ENCODE results near the gene RPL31.

Gene RPL31

DNA sequence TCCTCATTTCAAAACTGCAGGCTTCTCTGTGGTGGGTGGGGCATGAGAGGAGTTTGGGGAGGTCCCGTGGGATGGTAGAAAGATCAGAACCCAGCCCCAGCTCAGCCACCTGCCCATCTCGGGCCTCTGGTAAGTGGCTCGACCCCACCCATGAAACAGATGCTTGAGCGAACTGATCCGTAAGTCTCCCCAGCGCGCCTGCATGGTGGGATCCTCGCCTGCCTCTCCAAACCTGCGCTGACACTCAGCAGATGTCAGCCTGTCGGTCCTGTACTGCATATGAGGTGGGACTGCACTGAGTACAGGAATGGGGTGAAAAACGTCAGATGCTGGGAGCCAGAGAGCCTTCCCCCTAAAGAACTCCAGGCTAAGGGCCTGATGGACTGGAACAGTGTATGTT, 15.9 kb upstream of the RPL31 start:
- Histone ChIP-seq H3K36me3 (ENCODE audit: control insufficient read depth, insufficient read depth, low read length) (no peaks in the 10 kb centered on the region), H3K4me3 (ENCODE audit: extremely low read depth, insufficient read depth, low read length, poor library complexity, severe bottlenecking) (no peak overlapping the region), H3K27ac (ENCODE audit: low read depth, low read length, severe bottlenecking) (no peak overlapping the region), H3K4me1 (ENCODE audit: control insufficient read depth, insufficient read depth, low read length, poor library complexity, severe bottlenecking) (peaks cover 13% of the 10 kb centered on the region), H3K9me3 (ENCODE audit: control insufficient read depth, low read length) (no peaks in the 10 kb centered on the region)
- 91 to 92% methylated on average over 10 to 11 of the region's 11 CpGs for WGBS, 2 experiments (ENCODE audit: insufficient coverage in 2 of 2)

GRCh38 chr2:100987536-100987935, 14.6 kb upstream of the RPL31 start:
- no peaks in the 10 kb centered on the region for H3K36me3 ChIP-seq (ENCODE audit: control insufficient read depth, insufficient read depth, low read length)
- no peaks in the 10 kb centered on the region for H3K9me3 ChIP-seq (ENCODE audit: control insufficient read depth, low read length)
- no peak overlapping the region for H3K27ac ChIP-seq (ENCODE audit: low read depth, low read length, severe bottlenecking)
- WGBS, 2 experiments (ENCODE audit: insufficient coverage in 2 of 2): 92 to 96% methylated on average over 3 of the region's 3 CpGs
- peaks cover 13% of the 10 kb centered on the region for H3K4me1 ChIP-seq (ENCODE audit: control insufficient read depth, insufficient read depth, low read length, poor library complexity, severe bottlenecking)
- H3K4me3 ChIP-seq (ENCODE audit: extremely low read depth, insufficient read depth, low read length, poor library complexity, severe bottlenecking): no peak overlapping the region

GRCh38 chr2:100987974-100988373, 14.1 kb upstream of the RPL31 start:
- no peak overlapping the region for H3K27ac ChIP-seq (ENCODE audit: low read depth, low read length, severe bottlenecking)
- WGBS, 2 experiments (ENCODE audit: insufficient coverage in 2 of 2): 94 to 95% methylated on average over 4 of the region's 4 CpGs
- H3K36me3 ChIP-seq (ENCODE audit: control insufficient read depth, insufficient read depth, low read length): no peaks in the 10 kb centered on the region
- no peak overlapping the region for H3K4me3 ChIP-seq (ENCODE audit: extremely low read depth, insufficient read depth, low read length, poor library complexity, severe bottlenecking)
- no peaks in the 10 kb centered on the region for H3K9me3 ChIP-seq (ENCODE audit: control insufficient read depth, low read length)
- peaks cover 11% of the 10 kb centered on the region for H3K4me1 ChIP-seq (ENCODE audit: control insufficient read depth, insufficient read depth, low read length, poor library complexity, severe bottlenecking)

GRCh38 chr2:100988630-100989417, 13.3 kb upstream of the RPL31 start:
- no peak overlapping the region for H3K27ac ChIP-seq (ENCODE audit: low read depth, low read length, severe bottlenecking)

GRCh38 chr2:100989666-100990065, 12.4 kb upstream of the RPL31 start:
- Histone ChIP-seq H3K4me1 (ENCODE audit: control insufficient read depth, insufficient read depth, low read length, poor library complexity, severe bottlenecking) (no peaks in the 10 kb centered on the region), H3K27ac (ENCODE audit: low read depth, low read length, severe bottlenecking) (no peak overlapping the region), H3K9me3 (ENCODE audit: control insufficient read depth, low read length) (no peaks in the 10 kb centered on the region), H3K4me3 (ENCODE audit: extremely low read depth, insufficient read depth, low read length, poor library complexity, severe bottlenecking) (no peak overlapping the region), H3K36me3 (ENCODE audit: control insufficient read depth, insufficient read depth, low read length) (no peaks in the 10 kb centered on the region)
- 89 to 92% methylated on average over 3 of the region's 3 CpGs for WGBS, 2 experiments (ENCODE audit: insufficient coverage in 2 of 2)

More at GRCh38 chr2:100988630-100989417, 13.3 kb upstream of the RPL31 start:
- Histone ChIP-seq H3K36me3 (ENCODE audit: control insufficient read depth, insufficient read depth, low read length) (no peaks in the 10 kb centered on the region), H3K4me3 (ENCODE audit: extremely low read depth, insufficient read depth, low read length, poor library complexity, severe bottlenecking) (no peak overlapping the region), H3K4me1 (ENCODE audit: control insufficient read depth, insufficient read depth, low read length, poor library complexity, severe bottlenecking) (peaks cover 7% of the 10 kb centered on the region), H3K9me3 (ENCODE audit: control insufficient read depth, low read length) (no peaks in the 10 kb centered on the region)
- 79 to 100% methylated on average over 2 to 3 of the region's 8 CpGs for WGBS, 2 experiments (ENCODE audit: insufficient coverage in 2 of 2)

DNA sequence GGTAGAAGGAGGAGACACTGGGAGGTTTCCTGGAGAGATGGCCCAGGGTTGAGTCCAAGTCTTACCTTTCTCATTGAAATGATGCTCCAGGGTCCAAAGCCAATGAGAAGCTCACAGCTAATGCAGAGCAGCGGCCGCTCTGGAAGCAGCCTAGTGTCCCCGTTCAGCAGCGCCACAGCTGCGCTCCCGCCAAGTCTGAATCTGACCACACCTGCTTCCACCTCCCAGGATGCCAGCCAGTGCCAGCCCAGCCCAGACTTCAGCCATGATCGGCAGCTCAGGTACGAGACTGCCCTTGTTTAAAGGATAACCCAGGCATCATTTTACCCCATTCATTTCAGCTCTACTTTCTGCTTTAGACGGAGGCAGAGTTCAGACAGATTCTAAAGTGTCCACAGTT, 11.9 kb upstream of the RPL31 start:
- H3K4me1 ChIP-seq (ENCODE audit: control insufficient read depth, insufficient read depth, low read length, poor library complexity, severe bottlenecking): no peaks in the 10 kb centered on the region
- H3K9me3 ChIP-seq (ENCODE audit: control insufficient read depth, low read length): no peaks in the 10 kb centered on the region
- 95 to 100% methylated on average over 2 to 9 of the region's 9 CpGs for WGBS, 2 experiments (ENCODE audit: insufficient coverage in 2 of 2)
- H3K27ac ChIP-seq (ENCODE audit: low read depth, low read length, severe bottlenecking): no peak overlapping the region
- H3K36me3 ChIP-seq (ENCODE audit: control insufficient read depth, insufficient read depth, low read length): no peaks in the 10 kb centered on the region
- H3K4me3 ChIP-seq (ENCODE audit: extremely low read depth, insufficient read depth, low read length, poor library complexity, severe bottlenecking): no peak overlapping the region

DNA sequence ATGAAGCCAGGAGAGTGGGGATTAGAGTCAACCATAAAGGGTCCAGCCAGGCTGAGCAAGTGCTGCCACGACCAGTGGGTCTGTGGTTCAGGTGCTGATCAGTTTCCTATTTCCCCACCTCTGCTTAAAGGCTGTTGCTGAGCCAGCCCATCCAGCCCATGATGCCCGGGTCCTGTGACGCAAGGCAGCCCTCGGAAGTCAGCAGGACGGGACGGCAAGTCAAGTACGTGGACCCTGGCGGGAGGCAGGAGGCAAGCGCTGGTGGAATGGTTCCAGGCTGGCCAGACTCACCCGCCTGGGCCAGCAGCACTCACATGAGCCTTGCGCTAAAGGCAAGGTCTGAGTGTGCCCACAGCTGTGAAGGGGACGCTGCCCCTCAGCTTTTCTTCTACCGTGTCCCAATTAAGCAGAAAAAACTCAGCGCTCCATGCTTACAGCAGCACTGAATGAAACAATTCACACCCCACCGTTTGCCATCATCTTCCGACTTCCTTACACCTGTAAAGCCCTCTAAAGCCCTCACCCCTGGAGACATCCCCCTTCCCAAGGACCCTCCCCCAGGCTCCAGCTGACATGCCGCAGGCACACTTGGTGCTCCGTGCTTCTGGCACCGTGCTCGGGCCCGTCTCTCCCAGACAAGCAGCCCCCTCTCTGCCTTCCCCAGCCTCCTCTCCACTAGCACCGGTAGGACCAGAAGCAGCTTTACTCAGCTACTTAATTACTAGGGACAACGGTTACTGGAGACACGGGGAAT, 11.3 kb upstream of the RPL31 start:
- H3K36me3 ChIP-seq (ENCODE audit: control insufficient read depth, insufficient read depth, low read length): no peaks in the 10 kb centered on the region
- H3K9me3 ChIP-seq (ENCODE audit: control insufficient read depth, low read length): no peaks in the 10 kb centered on the region
- WGBS, 2 experiments (ENCODE audit: insufficient coverage in 2 of 2): 86 to 87% methylated on average over 17 to 19 of the region's 24 CpGs
- H3K27ac ChIP-seq (ENCODE audit: low read depth, low read length, severe bottlenecking): no peak overlapping the region
- no peak overlapping the region for H3K4me3 ChIP-seq (ENCODE audit: extremely low read depth, insufficient read depth, low read length, poor library complexity, severe bottlenecking)
- H3K4me1 ChIP-seq (ENCODE audit: control insufficient read depth, insufficient read depth, low read length, poor library complexity, severe bottlenecking): no peaks in the 10 kb centered on the region

- H3K36me3 ChIP-seq (ENCODE audit: control insufficient read depth, insufficient read depth, low read length): no peaks in the 10 kb centered on the region
- no peaks in the 10 kb centered on the region for H3K9me3 ChIP-seq (ENCODE audit: control insufficient read depth, low read length)
- no peak overlapping the region for H3K27ac ChIP-seq (ENCODE audit: low read depth, low read length, severe bottlenecking)
- 76 to 92% methylated on average over 2 to 4 of the region's 5 CpGs for WGBS, 2 experiments (ENCODE audit: insufficient coverage in 2 of 2)
- peaks cover 3% of the 10 kb centered on the region for H3K4me1 ChIP-seq (ENCODE audit: control insufficient read depth, insufficient read depth, low read length, poor library complexity, severe bottlenecking)
- H3K4me3 ChIP-seq (ENCODE audit: extremely low read depth, insufficient read depth, low read length, poor library complexity, severe bottlenecking): no peak overlapping the region
Observed at GRCh38 chr2:100991404-100991773, 10.7 kb upstream of the RPL31 start.

- Histone ChIP-seq H3K27ac (ENCODE audit: low read depth, low read length, severe bottlenecking) (no peak overlapping the region), H3K4me1 (ENCODE audit: control insufficient read depth, insufficient read depth, low read length, poor library complexity, severe bottlenecking) (peaks cover 3% of the 10 kb centered on the region), H3K36me3 (ENCODE audit: control insufficient read depth, insufficient read depth, low read length) (no peaks in the 10 kb centered on the region), H3K9me3 (ENCODE audit: control insufficient read depth, low read length) (no peaks in the 10 kb centered on the region), H3K4me3 (ENCODE audit: extremely low read depth, insufficient read depth, low read length, poor library complexity, severe bottlenecking) (no peak overlapping the region)
- 85 to 86% methylated on average over 3 to 6 of the region's 6 CpGs for WGBS, 2 experiments (ENCODE audit: insufficient coverage in 2 of 2)
Observed at GRCh38 chr2:100992262-100992661, 9.8 kb upstream of the RPL31 start.

DNA sequence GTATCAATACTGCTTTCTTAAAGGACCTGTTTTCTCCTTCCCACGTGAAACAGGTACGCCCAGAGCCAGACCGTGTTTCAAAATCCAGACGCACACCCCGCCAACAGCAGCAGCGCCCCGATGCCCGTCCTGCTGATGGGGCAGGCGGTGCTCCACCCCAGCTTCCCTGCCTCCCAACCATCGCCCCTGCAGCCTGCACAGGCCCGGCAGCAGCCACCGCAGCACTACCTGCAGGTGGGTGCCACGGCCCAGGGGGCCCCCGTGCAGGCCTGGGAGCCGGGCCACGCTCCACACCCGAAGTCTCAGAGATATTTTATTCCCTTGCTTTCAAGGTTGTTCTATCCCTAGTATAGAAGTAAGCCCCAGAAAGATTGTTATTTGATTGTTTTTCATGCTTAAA, 8.8 kb upstream of the RPL31 start:
- WGBS, 2 experiments (ENCODE audit: insufficient coverage in 2 of 2): 97% methylated on average over 8 to 10 of the region's 17 CpGs
- H3K27ac ChIP-seq (ENCODE audit: low read depth, low read length, severe bottlenecking): no peak overlapping the region
- H3K36me3 ChIP-seq (ENCODE audit: control insufficient read depth, insufficient read depth, low read length): no peaks in the 10 kb centered on the region
- no peaks in the 10 kb centered on the region for H3K9me3 ChIP-seq (ENCODE audit: control insufficient read depth, low read length)
- no peak overlapping the region for H3K4me3 ChIP-seq (ENCODE audit: extremely low read depth, insufficient read depth, low read length, poor library complexity, severe bottlenecking)
- H3K4me1 ChIP-seq (ENCODE audit: control insufficient read depth, insufficient read depth, low read length, poor library complexity, severe bottlenecking): peaks cover 3% of the 10 kb centered on the region
